Left ventricle myocardium inferior (tissue), 1 donor: ENCODE measurements around the gene WDR74. TPM values are rescaled to one million over a fixed set of nuclear protein-coding genes. Genes with fewer than 3 reads are reported as not detected.
A peak's percentile ranks its signal among the peaks of the same experiment; 100 is the strongest.

Source experiments
- DNase-seq: peaks from one replicate; pipeline ENCODE4 v3.0.0-alpha.2; 2020
- H3K27ac ChIP-seq: fragments of 200-600 bp; replicated peaks from 2 replicates; pipeline ENCODE4 v1.8.0; 2021
- H3K27me3 ChIP-seq: fragments of 200-600 bp; 2 replicates; pipeline ENCODE4 v1.8.0; 2021; ENCODE audit warnings: low read depth
- H3K36me3 ChIP-seq: fragments of 200-600 bp; 2 replicates; pipeline ENCODE4 v1.8.0; 2021
- H3K4me1 ChIP-seq: fragments of 200-600 bp; 2 replicates; pipeline ENCODE4 v1.8.0; 2021
- H3K4me3 ChIP-seq: fragments of 200-600 bp; 2 replicates; pipeline ENCODE4 v1.8.0; 2021; ENCODE audit warnings: mild to moderate bottlenecking, moderate library complexity
- H3K9me3 ChIP-seq: fragments of 200-600 bp; replicated peaks from 2 replicates; pipeline ENCODE4 v1.8.0; 2021
- CTCF ChIP-seq: fragments of 200-600 bp; IDR thresholded peaks from 2 replicates; pipeline ENCODE4 v1.8.0; 2021; ENCODE audit warnings: antibody characterized with exemption, mild to moderate bottlenecking, borderline replicate concordance
- intact Hi-C: fragments of 100-400 bp; cut with micrococcal nuclease; formaldehyde crosslinking; loops from one replicate; pipeline ENCODE4 v1.11.0; 2022
- total RNA-seq: library from RNA; stranded (reverse); fragmentation: NEBNext Ultra II Directional; extraction: Animal tissue kit (Norgen Biotek cat#: 25700); gene quantifications from one replicate; pipeline ENCODE4 v1.2.1, GENCODE V29; 2021
- donor health status: DM: no; HTN: yes; CAD: no; lungs with severe emphysema.

The WDR74 gene
- total RNA-seq, 1 donor from 2014 or later: 24.3 TPM

- Histone ChIP-seq H3K27ac (peak overlapping the region; percentile 88), H3K4me3 (peak overlapping the region; percentile 94), H3K27me3 (no peaks in the 10 kb centered on the region), H3K4me1 (peaks cover 41% of the 10 kb centered on the region), H3K9me3 (no peaks in the 10 kb centered on the region), H3K36me3 (peaks cover 31% of the 10 kb centered on the region)
- TF ChIP-seq CTCF: no peak
- DNase-seq: no peak
- intact Hi-C loops: no loop called here
These were observed 17.0 kb upstream of the WDR74 start for GRCh38 chr11:62856333-62856895.

GRCh38 chr11:62855571-62856332, 16.4 kb upstream of the WDR74 start:
- H3K27ac ChIP-seq: peak overlapping the region; percentile 88
- TF ChIP-seq CTCF: peak; percentile 23
- peaks cover 44% of the 10 kb centered on the region for H3K4me1 ChIP-seq
- intact Hi-C loops: no loop called here
- H3K4me3 ChIP-seq: peak overlapping the region; percentile 94
- H3K27me3 ChIP-seq: no peaks in the 10 kb centered on the region
- no peaks in the 10 kb centered on the region for H3K9me3 ChIP-seq
- peaks cover 33% of the 10 kb centered on the region for H3K36me3 ChIP-seq
- peak; percentile 94 for DNase-seq

GRCh38 chr11:62854825-62855570, 15.6 kb upstream of the WDR74 start:
- Histone ChIP-seq H3K27me3 (no peaks in the 10 kb centered on the region), H3K9me3 (no peaks in the 10 kb centered on the region), H3K36me3 (peaks cover 33% of the 10 kb centered on the region), H3K4me1 (peaks cover 44% of the 10 kb centered on the region), H3K27ac (peak overlapping the region; percentile 88), H3K4me3 (peak overlapping the region; percentile 94)
- intact Hi-C loops: no loop called here
- no peak for TF ChIP-seq CTCF
- no peak for DNase-seq

- intact Hi-C loops: no loop called here
- peaks cover 44% of the 10 kb centered on the region for H3K4me1 ChIP-seq
- H3K4me3 ChIP-seq: peak overlapping the region; percentile 94
- no peak for DNase-seq
- no peaks in the 10 kb centered on the region for H3K9me3 ChIP-seq
- peaks cover 33% of the 10 kb centered on the region for H3K36me3 ChIP-seq
- no peaks in the 10 kb centered on the region for H3K27me3 ChIP-seq
- TF ChIP-seq CTCF: no peak
- H3K27ac ChIP-seq: peak overlapping the region; percentile 88
These were observed 14.8 kb upstream of the WDR74 start for GRCh38 chr11:62854013-62854824.
